HepG2 (cell line): ENCODE results near the gene SLC38A3. TPM values are rescaled to one million over a fixed set of nuclear protein-coding genes. Genes with fewer than 3 reads are reported as not detected.

Experiments used
- AFF4 ChIP-seq: sonication (generic); formaldehyde crosslinking; IDR thresholded peaks from 2 replicates; pipeline ENCODE4 v1.4.0; 2020; ENCODE audit warnings: missing genetic modification reagents
- HNF4G ChIP-seq, 2 experiments: sonication (generic) in 1 of 2; formaldehyde crosslinking in 1 of 2; IDR thresholded peaks; 2 replicates each; pipeline versions ENCODE4 v1.4.0 to v1.6.1; 2011 to 2020; ENCODE audit warnings: borderline replicate concordance in 2 of 2, low read depth in 2 of 2, mild to moderate bottlenecking in 2 of 2, low read length in 1 of 2, missing genetic modification reagents in 1 of 2, moderate library complexity in 1 of 2
- KDM4B ChIP-seq: sonication (generic); formaldehyde crosslinking; IDR thresholded peaks from 2 replicates; pipeline ENCODE4 v1.4.0; 2020; ENCODE audit warnings: missing genetic modification reagents
- MAF1 ChIP-seq: sonication (generic); formaldehyde crosslinking; IDR thresholded peaks from 2 replicates; pipeline ENCODE4 v1.5.0; 2020; ENCODE audit warnings: missing genetic modification reagents, borderline replicate concordance
- POLR2AphosphoS5 ChIP-seq: IDR thresholded peaks from 2 replicates; pipeline ENCODE4 v1.6.1; 2012; ENCODE audit warnings: low read depth, low read length
- REPIN1 ChIP-seq: sonication (generic); formaldehyde crosslinking; IDR thresholded peaks from 2 replicates; pipeline ENCODE4 v1.8.0; 2022; ENCODE audit warnings: missing genetic modification reagents, low read depth, mild to moderate bottlenecking, borderline replicate concordance
- SRSF1 ChIP-seq: fragments of 200-400 bp; formaldehyde crosslinking; optimal IDR thresholded peaks from 2 replicates; pipeline ENCODE3; 2017; ENCODE audit warnings: mild to moderate bottlenecking, low read depth, low read length, moderate library complexity
- ZNF10 ChIP-seq: sonication (generic); formaldehyde crosslinking; IDR thresholded peaks from 2 replicates; pipeline ENCODE4 v1.4.0; 2020; ENCODE audit warnings: mild to moderate bottlenecking, low read depth, missing genetic modification reagents, borderline replicate concordance
- ZNF503 ChIP-seq: sonication (generic); formaldehyde crosslinking; IDR thresholded peaks from 2 replicates; pipeline ENCODE4 v1.4.0; 2020; ENCODE audit warnings: missing genetic modification reagents
- ZNF839 ChIP-seq: sonication (generic); formaldehyde crosslinking; IDR thresholded peaks from 2 replicates; pipeline ENCODE4 v1.4.0; 2020; ENCODE audit warnings: missing genetic modification reagents, mild to moderate bottlenecking, borderline replicate concordance
- polyA plus RNA-seq, 8 experiments: library from polyadenylated mRNA; depleted of rRNA in 3 of 8; stranded (reverse) in 7 of 8; unstranded in 1 of 8; fragments of >200 nt; fragmentation: Illumina TruSeq in 4 of 8; extraction: Trizol in 4 of 8; gene quantifications; 2 replicates each; pipeline versions ENCODE4 v1.2.1 to v1.2.3, GENCODE V29; 2011 to 2016; ENCODE audit warnings: low read depth in 4 of 8, missing spikeins in 1 of 8, mixed read lengths in 1 of 8; ENCODE audit not compliant: insufficient read depth in 1 of 8
- total RNA-seq, 5 experiments: library from RNA; depleted of rRNA; stranded (reverse); fragments of >200 nt; fragmentation: Illumina TruSeq; extraction: Trizol; gene quantifications; 2 replicates each; pipeline ENCODE4 v1.2.3, GENCODE V29; 2016; ENCODE audit warnings: low read depth in 1 of 5

The SLC38A3 gene
- total and polyA plus RNA-seq, 2 of the 13 experiments (the other 11 are each of a cell fraction or from before 2014, with no cell fraction given), result 29.8 to 164 TPM

GRCh38 chr3:50245831-50246516 is 40.9 kb downstream of the SLC38A3 start (continued):
- TF ChIP-seq AFF4 (CRISPR knock-in tag) (no peak), POLR2AphosphoS5 (no peak), ZNF839 (no peak), ZNF503 (CRISPR knock-in tag) (no peak), KDM4B (CRISPR knock-in tag) (0 out of 2 replicates have a peak, but pooled peaks have one; percentile 51), ZNF10 (CRISPR knock-in tag) (no peak), HNF4G (IDR thresholded peaks at IDR 0.05; ENCODE audit: borderline replicate concordance, low read depth, low read length) (no peak), HNF4G (CRISPR knock-in tag; IDR thresholded peaks at IDR 0.05; ENCODE audit: borderline replicate concordance, low read depth) (no peak), REPIN1 (no peak), SRSF1 (no peak), MAF1 (CRISPR knock-in tag) (peak; percentile 42; the same call in 1 of the 2 replicates)
